K562 (cell line): ENCODE measurements around the gene MIEF2. TPM values are rescaled to one million over a fixed set of nuclear protein-coding genes. Genes with fewer than 3 reads are reported as not detected.

Experiments used
- E2F3 ChIP-seq: fragments of 250-450 bp; sonication (Bioruptor Pico); IDR thresholded peaks from 2 replicates; pipeline ENCODE4 v1.4.0; 2020; ENCODE audit warnings: mild to moderate bottlenecking
- EGR1 ChIP-seq: fragments of 450-650 bp; conservative IDR thresholded peaks from 2 replicates; pipeline ENCODE4 v1.6.1; 2017; ENCODE audit warnings: mild to moderate bottlenecking
- GTF2E2 ChIP-seq: fragments of 200-800 bp; sonication (Bioruptor generic); IDR thresholded peaks from 2 replicates; pipeline ENCODE4 v1.6.1; 2016; ENCODE audit warnings: missing genetic modification characterization, missing compliant biosample characterization
- JUNB ChIP-seq: fragments of 450-650 bp; formaldehyde crosslinking; conservative IDR thresholded peaks from 2 replicates; pipeline ENCODE4 v1.4.0; 2020; ENCODE audit warnings: mild to moderate bottlenecking
- KHSRP ChIP-seq: fragments of 450-650 bp; IDR thresholded peaks from 2 replicates; pipeline ENCODE4 v1.6.1; 2017
- NFYB ChIP-seq: IDR thresholded peaks from 2 replicates; pipeline ENCODE4 v1.6.1; 2011; ENCODE audit warnings: mild to moderate bottlenecking, moderate library complexity; ENCODE audit not compliant: insufficient read length; ENCODE audit errors: extremely low read depth
- PCBP1 ChIP-seq: fragments of 200-400 bp; formaldehyde crosslinking; IDR thresholded peaks from 2 replicates; pipeline ENCODE4 v1.6.1; 2018; ENCODE audit warnings: mild to moderate bottlenecking, low read depth, low read length; ENCODE audit not compliant: poor library complexity, severe bottlenecking
- PPARD ChIP-seq: fragments of 250-450 bp; sonication (Bioruptor Pico); IDR thresholded peaks from 2 replicates; pipeline ENCODE4 v1.8.0; 2022; ENCODE audit warnings: inconsistent platforms, mild to moderate bottlenecking, moderate library complexity
- PTBP1 ChIP-seq: fragments of 200-400 bp; formaldehyde crosslinking; IDR thresholded peaks from 2 replicates; pipeline ENCODE4 v1.6.1; 2017; ENCODE audit warnings: low read depth, low read length
- PURB ChIP-seq: sonication (generic); formaldehyde crosslinking; IDR thresholded peaks from 2 replicates; pipeline ENCODE4 v1.9.0; 2021; ENCODE audit warnings: low read depth, mild to moderate bottlenecking, missing genetic modification reagents
- RHOXF2B ChIP-seq: fragments of 250-450 bp; sonication (Bioruptor Pico); conservative IDR thresholded peaks from 2 replicates; pipeline ENCODE4 v1.5.1; 2021
- SREBF2 ChIP-seq: sonication (generic); formaldehyde crosslinking; IDR thresholded peaks from 2 replicates; pipeline ENCODE4 v1.4.0; 2020; ENCODE audit warnings: mild to moderate bottlenecking, missing genetic modification reagents
- ZBED1 ChIP-seq: IDR thresholded peaks from 2 replicates; pipeline ENCODE4 v1.6.1; 2014
- ZKSCAN3 ChIP-seq: fragments of 250-450 bp; sonication (Bioruptor Pico); IDR thresholded peaks from 2 replicates; pipeline ENCODE4 v1.4.0; 2020
- ZNF175 ChIP-seq: fragments of 200-800 bp; sonication (Bioruptor generic); IDR thresholded peaks from 2 replicates; pipeline ENCODE4 v1.6.1; 2016; ENCODE audit warnings: low read depth, mild to moderate bottlenecking, missing genetic modification characterization, missing compliant biosample characterization
- ZNF431 ChIP-seq: sonication (generic); formaldehyde crosslinking; IDR thresholded peaks from 2 replicates; pipeline ENCODE4 v1.8.0; 2022; ENCODE audit warnings: mild to moderate bottlenecking, missing genetic modification reagents
- ZNF561 ChIP-seq: fragments of 450-650 bp; formaldehyde crosslinking; conservative IDR thresholded peaks from 2 replicates; pipeline ENCODE4 v1.4.0; 2020; ENCODE audit warnings: mild to moderate bottlenecking, moderate library complexity
- polyA plus RNA-seq, 8 experiments: library from polyadenylated mRNA; depleted of rRNA in 4 of 8; stranded (reverse) in 5 of 8; unstranded in 3 of 8; fragments of >200 nt; fragmentation: Nextera tagmentation in 2 of 8; fragmentation: Illumina TruSeq in 1 of 8; extraction: Ambion mirVana in 2 of 8; extraction: Trizol in 1 of 8; gene quantifications; 2 replicates each; pipeline versions ENCODE4 v1.2.1 to v1.2.3, GENCODE V29; 2011 to 2014; ENCODE audit warnings: inconsistent platforms in 1 of 8, missing spikeins in 1 of 8
- total RNA-seq, 7 experiments: library from RNA; depleted of rRNA in 6 of 7; stranded (reverse); fragments of >200 nt in 6 of 7; fragmentation: Illumina TruSeq in 2 of 7; extraction: Trizol in 2 of 7; gene quantifications; 2 replicates each; pipeline versions ENCODE4 v1.2.1 to v1.2.3, GENCODE V29; 2011 to 2021; ENCODE audit warnings: low replicate concordance in 1 of 7
- TF ChIP-seq, protein P1 (sequence below): fragments of 250-450 bp; sonication (Bioruptor Pico); IDR thresholded peaks from 2 replicates; pipeline ENCODE4 v1.4.0; 2020
- TF ChIP-seq, protein P2 (sequence below): IDR thresholded peaks from 2 replicates; pipeline ENCODE4 v1.6.1; 2016; ENCODE audit warnings: missing genetic modification characterization, missing compliant biosample characterization
- TF ChIP-seq, protein P3 (sequence below), 2 experiments: IDR thresholded peaks in 1 of 2; conservative IDR thresholded peaks in 1 of 2; 2 replicates each; pipeline ENCODE4 v1.6.1; 2016; ENCODE audit warnings: low read depth in 2 of 2, mild to moderate bottlenecking in 1 of 2, missing compliant biosample characterization in 1 of 2, missing genetic modification characterization in 1 of 2, moderate library complexity in 1 of 2
- TF ChIP-seq, protein P4 (sequence below): fragments of 450-650 bp; IDR thresholded peaks from 2 replicates; pipeline ENCODE4 v1.7.0; 2016; ENCODE audit warnings: borderline replicate concordance
- TF ChIP-seq, protein P5 (sequence below), 2 experiments: fragments of 450-650 bp; IDR thresholded peaks; 2 replicates each; pipeline ENCODE4 v1.6.1; 2016

Gene MIEF2
- total and polyA plus RNA-seq, 9 of the 15 experiments (the other 6 are each of a cell fraction or from before 2014, with no cell fraction given): 0.10 to 8.2 (median 2.4) TPM

DNA sequence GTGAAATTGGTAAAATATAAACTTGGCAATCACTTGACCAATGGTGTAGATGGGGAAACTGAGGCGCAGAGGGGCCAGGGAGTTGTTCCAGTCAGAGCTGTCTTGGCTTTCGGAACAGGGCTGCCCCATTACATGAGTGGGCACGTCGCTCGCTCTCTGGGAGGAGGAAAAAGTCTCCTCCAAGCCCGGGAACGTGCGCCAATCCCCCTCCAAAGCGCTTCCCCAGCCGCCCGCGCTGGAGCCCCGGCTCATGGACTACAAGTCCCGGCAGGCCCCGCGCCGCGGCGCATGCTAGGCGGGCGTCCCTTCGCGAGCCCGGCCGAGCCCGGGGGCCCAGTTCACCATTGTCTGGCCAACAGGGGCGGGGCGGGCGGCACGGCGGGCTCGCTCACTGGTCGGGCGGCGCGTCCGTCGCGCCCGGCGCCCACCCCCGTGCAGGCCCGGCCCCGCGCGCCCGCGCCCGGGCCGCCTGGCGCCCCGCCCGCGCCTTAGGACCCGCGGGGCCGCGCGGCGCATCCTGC is 35.3 kb upstream of the MIEF2 start, which contains the start of gene LLGL1 (continued):
- no peak for TF ChIP-seq ZNF175 (CRISPR knock-in tag)
- TF ChIP-seq PCBP1: no peak
- TF ChIP-seq PTBP1: no peak
- TF ChIP-seq, protein P1, sequence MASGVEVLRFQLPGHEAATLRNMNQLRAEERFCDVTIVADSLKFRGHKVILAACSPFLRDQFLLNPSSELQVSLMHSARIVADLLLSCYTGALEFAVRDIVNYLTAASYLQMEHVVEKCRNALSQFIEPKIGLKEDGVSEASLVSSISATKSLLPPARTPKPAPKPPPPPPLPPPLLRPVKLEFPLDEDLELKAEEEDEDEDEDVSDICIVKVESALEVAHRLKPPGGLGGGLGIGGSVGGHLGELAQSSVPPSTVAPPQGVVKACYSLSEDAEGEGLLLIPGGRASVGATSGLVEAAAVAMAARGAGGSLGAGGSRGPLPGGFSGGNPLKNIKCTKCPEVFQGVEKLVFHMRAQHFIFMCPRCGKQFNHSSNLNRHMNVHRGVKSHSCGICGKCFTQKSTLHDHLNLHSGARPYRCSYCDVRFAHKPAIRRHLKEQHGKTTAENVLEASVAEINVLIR (CRISPR knock-in tag): no peak
- TF ChIP-seq E2F3 (CRISPR knock-in tag): 0 out of 2 replicates have a peak, but pooled peaks have one; percentile 17
- TF ChIP-seq, protein P2, sequence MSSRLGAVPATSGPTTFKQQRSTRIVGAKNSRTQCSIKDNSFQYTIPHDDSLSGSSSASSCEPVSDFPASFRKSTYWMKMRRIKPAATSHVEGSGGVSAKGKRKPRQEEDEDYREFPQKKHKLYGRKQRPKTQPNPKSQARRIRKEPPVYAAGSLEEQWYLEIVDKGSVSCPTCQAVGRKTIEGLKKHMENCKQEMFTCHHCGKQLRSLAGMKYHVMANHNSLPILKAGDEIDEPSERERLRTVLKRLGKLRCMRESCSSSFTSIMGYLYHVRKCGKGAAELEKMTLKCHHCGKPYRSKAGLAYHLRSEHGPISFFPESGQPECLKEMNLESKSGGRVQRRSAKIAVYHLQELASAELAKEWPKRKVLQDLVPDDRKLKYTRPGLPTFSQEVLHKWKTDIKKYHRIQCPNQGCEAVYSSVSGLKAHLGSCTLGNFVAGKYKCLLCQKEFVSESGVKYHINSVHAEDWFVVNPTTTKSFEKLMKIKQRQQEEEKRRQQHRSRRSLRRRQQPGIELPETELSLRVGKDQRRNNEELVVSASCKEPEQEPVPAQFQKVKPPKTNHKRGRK (tag): no peak
- TF ChIP-seq, protein P3, sequence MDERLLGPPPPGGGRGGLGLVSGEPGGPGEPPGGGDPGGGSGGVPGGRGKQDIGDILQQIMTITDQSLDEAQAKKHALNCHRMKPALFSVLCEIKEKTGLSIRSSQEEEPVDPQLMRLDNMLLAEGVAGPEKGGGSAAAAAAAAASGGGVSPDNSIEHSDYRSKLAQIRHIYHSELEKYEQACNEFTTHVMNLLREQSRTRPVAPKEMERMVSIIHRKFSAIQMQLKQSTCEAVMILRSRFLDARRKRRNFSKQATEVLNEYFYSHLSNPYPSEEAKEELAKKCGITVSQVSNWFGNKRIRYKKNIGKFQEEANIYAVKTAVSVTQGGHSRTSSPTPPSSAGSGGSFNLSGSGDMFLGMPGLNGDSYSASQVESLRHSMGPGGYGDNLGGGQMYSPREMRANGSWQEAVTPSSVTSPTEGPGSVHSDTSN (CRISPR knock-in tag; IDR thresholded peaks at IDR 0.05; ENCODE audit: low read depth): no peak
- TF ChIP-seq, protein P3 (tag; conservative IDR thresholded peaks at IDR 0.05; ENCODE audit: low read depth): no peak
- no peak for TF ChIP-seq SREBF2 (CRISPR knock-in tag)
- TF ChIP-seq GTF2E2 (tag): no peak
- no peak for TF ChIP-seq EGR1
- no peak for TF ChIP-seq PURB (CRISPR knock-in tag)
- TF ChIP-seq ZNF431 (CRISPR knock-in tag): no peak
- TF ChIP-seq ZKSCAN3 (CRISPR knock-in tag): no peak
- TF ChIP-seq NFYB: peak; percentile 47
- TF ChIP-seq, protein P4, sequence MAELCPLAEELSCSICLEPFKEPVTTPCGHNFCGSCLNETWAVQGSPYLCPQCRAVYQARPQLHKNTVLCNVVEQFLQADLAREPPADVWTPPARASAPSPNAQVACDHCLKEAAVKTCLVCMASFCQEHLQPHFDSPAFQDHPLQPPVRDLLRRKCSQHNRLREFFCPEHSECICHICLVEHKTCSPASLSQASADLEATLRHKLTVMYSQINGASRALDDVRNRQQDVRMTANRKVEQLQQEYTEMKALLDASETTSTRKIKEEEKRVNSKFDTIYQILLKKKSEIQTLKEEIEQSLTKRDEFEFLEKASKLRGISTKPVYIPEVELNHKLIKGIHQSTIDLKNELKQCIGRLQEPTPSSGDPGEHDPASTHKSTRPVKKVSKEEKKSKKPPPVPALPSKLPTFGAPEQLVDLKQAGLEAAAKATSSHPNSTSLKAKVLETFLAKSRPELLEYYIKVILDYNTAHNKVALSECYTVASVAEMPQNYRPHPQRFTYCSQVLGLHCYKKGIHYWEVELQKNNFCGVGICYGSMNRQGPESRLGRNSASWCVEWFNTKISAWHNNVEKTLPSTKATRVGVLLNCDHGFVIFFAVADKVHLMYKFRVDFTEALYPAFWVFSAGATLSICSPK: no peak
- TF ChIP-seq ZNF561 (CRISPR knock-in tag): no peak
- TF ChIP-seq PPARD: no peak
- TF ChIP-seq JUNB (CRISPR knock-in tag): no peak
- TF ChIP-seq ZBED1: no peak
- TF ChIP-seq RHOXF2B (CRISPR knock-in tag): no peak
- TF ChIP-seq, protein P5, sequence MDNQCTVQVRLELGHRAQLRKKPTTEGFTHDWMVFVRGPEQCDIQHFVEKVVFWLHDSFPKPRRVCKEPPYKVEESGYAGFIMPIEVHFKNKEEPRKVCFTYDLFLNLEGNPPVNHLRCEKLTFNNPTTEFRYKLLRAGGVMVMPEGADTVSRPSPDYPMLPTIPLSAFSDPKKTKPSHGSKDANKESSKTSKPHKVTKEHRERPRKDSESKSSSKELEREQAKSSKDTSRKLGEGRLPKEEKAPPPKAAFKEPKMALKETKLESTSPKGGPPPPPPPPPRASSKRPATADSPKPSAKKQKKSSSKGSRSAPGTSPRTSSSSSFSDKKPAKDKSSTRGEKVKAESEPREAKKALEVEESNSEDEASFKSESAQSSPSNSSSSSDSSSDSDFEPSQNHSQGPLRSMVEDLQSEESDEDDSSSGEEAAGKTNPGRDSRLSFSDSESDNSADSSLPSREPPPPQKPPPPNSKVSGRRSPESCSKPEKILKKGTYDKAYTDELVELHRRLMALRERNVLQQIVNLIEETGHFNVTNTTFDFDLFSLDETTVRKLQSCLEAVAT (IDR thresholded peaks at IDR 0.05): no peak
- TF ChIP-seq KHSRP: no peak
